Memory B cell (primary cell): ENCODE measurements around the gene B3GALT5.

Source experiments
- ATAC-seq: fragments of 150-1000 bp; cut with Tn5 transposase; 2 replicates; pipeline ENCODE4 v1.10.0; 2021; ENCODE audit warnings: low read depth, mild to moderate bottlenecking, moderate library complexity
- DNase-seq, 2 donors: peaks; one replicate each; pipeline ENCODE4 v3.0.0; 2022; ENCODE audit warnings: low spot score in 2 of 2
- H3K27ac Mint-ChIP-seq: one replicate; pipeline ENCODE4 v1.8.0; 2022; ENCODE audit warnings: mild to moderate bottlenecking, moderate library complexity, mixed read lengths
- H3K27me3 Mint-ChIP-seq: one replicate; pipeline ENCODE4 v1.8.0; 2022; ENCODE audit warnings: mixed read lengths
- H3K36me3 Mint-ChIP-seq: one replicate; pipeline ENCODE4 v1.8.0; 2022; ENCODE audit warnings: mild to moderate bottlenecking, mixed read lengths
- H3K4me1 Mint-ChIP-seq: one replicate; pipeline ENCODE4 v1.8.0; 2022; ENCODE audit warnings: mixed read lengths
- H3K4me3 Mint-ChIP-seq: one replicate; pipeline ENCODE4 v1.8.0; 2022; ENCODE audit warnings: mild to moderate bottlenecking, moderate library complexity, mixed read lengths
- H3K9me3 Mint-ChIP-seq: one replicate; pipeline ENCODE4 v1.8.0; 2022; ENCODE audit warnings: mixed read lengths

The B3GALT5 gene

DNA sequence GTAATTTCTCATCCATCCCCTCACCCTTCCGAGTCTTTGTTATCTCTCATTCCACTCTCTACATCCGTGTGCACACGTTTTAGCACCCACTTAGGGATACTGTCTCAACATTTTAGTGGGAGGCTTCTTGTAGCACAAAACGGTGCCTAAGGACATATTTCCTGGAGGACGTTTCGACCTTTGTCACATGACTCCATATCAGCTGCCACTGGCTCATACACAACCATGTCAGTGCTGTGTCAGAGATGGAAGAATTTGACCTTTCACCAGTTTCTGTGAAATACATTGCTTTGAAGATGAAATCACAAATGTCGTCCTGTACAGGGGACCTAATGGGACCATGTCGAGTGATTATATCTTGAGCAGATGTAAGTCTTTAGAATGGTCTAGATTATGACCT, 15.6 kb downstream of the B3GALT5 start:
- Mint-ChIP-seq H3K9me3 (peaks cover 8% of the 10 kb centered on the region), H3K4me1 (no peaks in the 10 kb centered on the region), H3K27ac (no peak overlapping the region), H3K4me3 (no peak overlapping the region), H3K27me3 (peaks cover 2% of the 10 kb centered on the region), H3K36me3 (no peaks in the 10 kb centered on the region)
- DNase-seq = no peak
- no peak for ATAC-seq

DNA sequence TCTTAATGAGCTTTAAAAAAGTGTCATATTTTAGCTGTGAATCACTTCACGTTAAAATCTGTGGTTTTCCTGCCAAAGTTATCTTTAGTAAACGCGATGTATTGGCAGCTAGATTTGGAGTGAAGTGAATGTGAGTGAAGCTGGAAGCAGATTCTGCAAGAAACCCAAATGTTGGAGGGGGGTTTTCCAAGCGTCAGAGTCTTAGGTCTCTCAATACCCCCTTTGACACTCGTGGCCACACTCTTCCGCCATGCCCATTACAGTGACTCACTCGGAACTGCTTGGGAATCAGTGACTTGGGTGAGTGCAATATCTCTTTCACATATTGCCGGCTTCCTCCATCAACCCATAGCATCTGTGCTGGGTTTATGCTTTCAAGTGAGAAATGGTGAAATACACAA, 17.5 kb downstream of the B3GALT5 start:
- H3K27ac Mint-ChIP-seq = no peak overlapping the region
- H3K4me3 Mint-ChIP-seq = no peak overlapping the region
- ATAC-seq (no peak), DNase-seq (no peak)
- H3K4me1 Mint-ChIP-seq = no peaks in the 10 kb centered on the region
- no peaks in the 10 kb centered on the region for H3K36me3 Mint-ChIP-seq
- H3K9me3 Mint-ChIP-seq = peaks cover 3% of the 10 kb centered on the region
- H3K27me3 Mint-ChIP-seq = peaks cover 4% of the 10 kb centered on the region

DNA sequence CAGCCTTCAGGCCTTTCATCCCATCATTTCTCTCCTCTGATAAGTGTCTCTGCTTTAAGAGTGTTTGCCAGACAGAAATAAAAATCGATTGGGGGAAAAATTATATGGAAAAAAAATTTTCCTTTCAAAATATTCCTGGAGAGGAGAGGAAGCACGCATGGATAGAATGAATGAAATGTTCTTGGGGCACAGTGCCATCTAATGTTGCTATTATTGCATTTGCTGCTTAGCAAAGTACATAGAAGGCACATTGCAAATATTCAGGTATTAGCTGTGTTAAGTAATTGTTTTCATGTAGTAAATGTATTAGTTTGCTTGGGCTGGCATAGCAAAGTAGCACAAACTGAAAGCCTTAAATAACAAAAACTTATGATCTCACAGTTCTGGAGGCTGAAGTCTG, 18.1 kb downstream of the B3GALT5 start:
- peaks cover 5% of the 10 kb centered on the region for H3K27me3 Mint-ChIP-seq
- DNase-seq (no peak), ATAC-seq (no peak)
- no peaks in the 10 kb centered on the region for H3K4me1 Mint-ChIP-seq
- no peak overlapping the region for H3K4me3 Mint-ChIP-seq
- H3K9me3 Mint-ChIP-seq = peaks cover 5% of the 10 kb centered on the region
- H3K36me3 Mint-ChIP-seq = no peaks in the 10 kb centered on the region
- no peak overlapping the region for H3K27ac Mint-ChIP-seq

DNA sequence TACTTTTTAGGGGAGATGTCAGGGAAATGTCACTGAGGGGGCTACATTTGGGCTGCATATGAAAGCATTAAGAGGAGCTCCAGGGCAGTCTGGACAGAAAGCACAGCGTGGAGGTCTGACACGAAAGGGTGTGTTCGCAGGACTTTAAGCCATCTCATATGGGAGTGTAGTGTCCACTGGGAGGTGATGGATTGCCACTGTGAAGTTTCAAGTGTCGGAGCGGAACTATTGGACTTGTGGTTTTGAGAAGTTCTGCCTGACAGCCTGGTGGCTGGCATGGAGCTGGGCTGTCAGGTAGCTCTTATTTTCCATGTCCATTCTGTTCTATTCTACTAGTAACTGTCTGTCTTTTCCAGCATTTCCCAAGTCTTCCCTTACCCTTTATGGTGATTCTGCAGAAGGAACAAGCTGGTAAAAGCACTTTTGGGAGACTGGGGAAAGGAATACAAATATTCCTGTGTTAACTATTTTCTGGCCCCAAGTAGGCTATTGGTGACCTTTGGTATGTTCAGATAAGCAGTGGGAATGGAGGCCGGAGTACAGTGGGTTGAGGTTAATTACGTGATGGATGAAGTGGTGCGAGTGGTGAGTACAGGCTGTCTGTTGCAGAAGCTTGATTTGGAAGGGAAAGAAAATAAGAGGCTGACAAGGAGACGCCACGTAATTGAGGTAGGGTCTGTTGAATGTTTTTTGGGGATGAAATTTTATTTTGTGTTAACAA, 19.3 kb downstream of the B3GALT5 start:
- DNase-seq = no peak
- Mint-ChIP-seq H3K4me1 (no peaks in the 10 kb centered on the region), H3K36me3 (no peaks in the 10 kb centered on the region), H3K27ac (no peak overlapping the region), H3K4me3 (no peak overlapping the region), H3K9me3 (peaks cover 4% of the 10 kb centered on the region), H3K27me3 (peaks cover 7% of the 10 kb centered on the region)
- no peak for ATAC-seq

DNA sequence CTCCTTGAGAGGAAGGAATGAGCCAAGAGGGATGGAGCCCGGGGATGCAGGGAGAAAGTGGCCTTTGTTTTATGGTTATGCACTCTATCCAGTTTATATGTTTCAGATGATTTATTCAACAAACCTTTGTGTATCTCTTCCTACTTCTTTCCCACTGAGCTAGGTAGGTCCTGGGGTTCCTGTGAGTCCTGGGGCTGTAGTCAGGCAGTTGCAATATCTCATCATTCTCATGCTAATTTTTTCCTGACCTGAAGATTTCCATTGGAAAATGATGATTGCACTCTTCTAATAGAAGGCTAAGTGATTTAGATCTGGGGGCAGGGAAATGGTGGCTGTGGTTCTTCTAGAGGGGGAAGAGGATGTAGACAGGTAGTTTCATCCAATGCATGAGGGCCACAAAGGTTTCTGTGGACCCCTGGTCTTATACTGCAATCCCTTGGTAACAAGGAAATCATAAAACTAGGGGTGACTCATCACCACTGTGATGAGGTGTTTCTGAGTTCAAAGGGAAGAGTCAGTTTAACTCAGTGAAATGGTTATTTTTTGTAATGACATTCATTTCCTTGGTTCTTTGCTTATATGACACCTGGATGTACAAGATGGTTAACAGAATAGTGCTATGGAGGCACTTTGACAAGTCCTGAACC, 20.2 kb downstream of the B3GALT5 start:
- H3K27ac Mint-ChIP-seq = no peak overlapping the region

DNA sequence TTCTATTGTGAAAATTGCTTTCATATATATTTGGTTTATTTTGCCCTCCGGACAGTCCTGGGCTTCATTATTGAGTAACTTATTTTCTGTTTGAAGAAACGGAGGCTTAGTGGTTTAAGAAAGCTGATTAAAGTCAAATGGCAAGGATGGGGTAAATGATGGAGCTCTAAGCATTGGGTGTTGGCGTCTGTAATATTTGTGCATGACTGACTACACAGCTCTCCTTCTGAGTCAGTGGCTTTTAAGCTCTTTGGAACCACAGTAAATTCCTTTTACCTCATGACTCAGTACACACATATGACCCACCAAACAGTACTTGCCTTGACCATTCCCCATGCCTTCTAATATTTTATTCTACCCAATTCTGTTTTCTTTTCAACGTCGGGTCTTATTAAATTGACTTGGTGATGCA, 21.0 kb downstream of the B3GALT5 start:
- ATAC-seq = no peak
- no peak overlapping the region for H3K4me3 Mint-ChIP-seq
- no peaks in the 10 kb centered on the region for H3K36me3 Mint-ChIP-seq
- H3K4me1 Mint-ChIP-seq = no peaks in the 10 kb centered on the region
- H3K27ac Mint-ChIP-seq = no peak overlapping the region
- H3K9me3 Mint-ChIP-seq = peaks cover 4% of the 10 kb centered on the region
- peaks cover 7% of the 10 kb centered on the region for H3K27me3 Mint-ChIP-seq
- DNase-seq = no peak

More for the DNA sequence above, 20.2 kb downstream of the B3GALT5 start:
- ATAC-seq (no peak), DNase-seq (no peak)
- Mint-ChIP-seq H3K4me3 (no peak overlapping the region), H3K27me3 (peaks cover 7% of the 10 kb centered on the region), H3K4me1 (no peaks in the 10 kb centered on the region), H3K9me3 (peaks cover 4% of the 10 kb centered on the region), H3K36me3 (no peaks in the 10 kb centered on the region)

DNA sequence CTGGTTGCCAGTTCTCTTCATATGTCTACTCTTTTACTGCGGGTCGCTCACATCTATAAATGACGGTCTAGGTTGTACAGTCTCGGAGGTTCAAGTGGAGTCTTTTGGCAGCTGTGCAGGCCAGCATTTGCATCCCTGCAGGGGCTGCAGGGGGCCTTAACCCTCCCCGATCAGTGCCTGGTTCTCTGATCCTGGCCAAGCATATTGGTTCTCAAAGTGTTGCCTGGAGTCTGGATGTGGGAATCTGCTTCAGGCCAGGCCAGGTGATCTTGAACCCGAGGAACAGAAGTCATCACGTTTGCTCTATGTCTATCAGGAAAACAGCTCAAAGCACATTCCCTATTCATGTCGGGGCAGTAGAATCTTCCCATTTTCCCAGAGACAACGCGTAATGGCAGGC, 21.8 kb downstream of the B3GALT5 start:
- Mint-ChIP-seq H3K36me3 (no peaks in the 10 kb centered on the region), H3K9me3 (peaks cover 4% of the 10 kb centered on the region), H3K27ac (no peak overlapping the region), H3K4me1 (no peaks in the 10 kb centered on the region), H3K4me3 (no peak overlapping the region), H3K27me3 (peaks cover 9% of the 10 kb centered on the region)
- DNase-seq (no peak), ATAC-seq (no peak)

DNA sequence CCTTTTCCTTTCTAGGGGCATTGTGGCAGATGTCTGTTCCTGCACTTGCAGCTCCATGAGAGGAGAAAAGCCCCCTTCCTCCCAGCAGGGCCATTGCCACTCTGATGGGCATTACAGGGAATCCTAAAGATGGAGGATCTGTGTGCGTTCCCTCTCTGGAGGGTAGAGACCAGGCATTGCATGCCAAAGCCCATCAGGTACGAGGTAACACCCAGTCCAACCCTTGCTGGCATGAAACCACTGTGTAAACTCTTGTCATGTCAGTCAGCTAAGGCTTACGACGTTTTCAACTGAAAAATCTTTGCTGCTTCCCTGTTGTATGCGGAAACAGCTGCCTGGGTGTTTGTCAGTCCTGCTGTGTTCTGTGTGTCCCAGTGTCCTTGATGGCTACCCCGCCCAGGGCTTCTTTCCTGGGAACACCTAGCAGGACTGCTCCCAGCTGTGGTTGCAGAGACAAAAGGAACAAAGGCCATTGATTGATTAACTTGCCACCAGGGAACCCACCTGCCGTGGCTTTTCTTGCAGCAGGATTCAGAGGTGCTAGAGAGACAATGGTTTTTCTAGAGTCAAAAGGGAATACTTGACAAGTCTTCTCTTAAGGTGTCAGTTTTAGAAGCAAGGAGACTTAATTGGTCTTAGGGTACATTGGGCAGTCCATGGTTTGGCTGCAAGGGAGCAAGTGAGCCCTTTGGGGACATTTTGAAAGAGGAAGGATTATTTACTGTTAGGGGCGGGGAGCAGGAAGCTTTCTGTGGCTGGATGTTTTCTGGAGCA, 24.6 kb downstream of the B3GALT5 start:
- H3K27me3 Mint-ChIP-seq = peaks cover 9% of the 10 kb centered on the region
- no peak overlapping the region for H3K27ac Mint-ChIP-seq
- DNase-seq = no peak
- H3K9me3 Mint-ChIP-seq = peaks cover 4% of the 10 kb centered on the region
- no peaks in the 10 kb centered on the region for H3K4me1 Mint-ChIP-seq
- H3K4me3 Mint-ChIP-seq = no peak overlapping the region
- no peak for ATAC-seq
- no peaks in the 10 kb centered on the region for H3K36me3 Mint-ChIP-seq

DNA sequence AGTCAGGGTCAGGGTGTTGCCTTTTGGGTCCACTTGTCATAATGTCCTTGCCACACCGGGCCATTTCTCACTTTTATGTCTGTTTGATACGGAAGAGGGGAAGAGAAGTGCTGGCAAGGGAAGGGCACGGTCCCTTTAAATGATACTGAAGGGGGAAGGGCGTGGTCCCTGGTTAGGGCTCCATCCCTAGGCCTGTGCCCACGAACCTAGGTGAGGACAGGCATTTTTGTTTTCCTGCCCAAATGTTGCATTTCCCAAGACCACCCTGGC, 25.2 kb downstream of the B3GALT5 start:
- H3K36me3 Mint-ChIP-seq = no peaks in the 10 kb centered on the region
- H3K27me3 Mint-ChIP-seq = peaks cover 9% of the 10 kb centered on the region
- no peak overlapping the region for H3K27ac Mint-ChIP-seq
- H3K9me3 Mint-ChIP-seq = peaks cover 4% of the 10 kb centered on the region
- ATAC-seq (no peak), DNase-seq (no peak)
- no peak overlapping the region for H3K4me3 Mint-ChIP-seq
- no peaks in the 10 kb centered on the region for H3K4me1 Mint-ChIP-seq

DNA sequence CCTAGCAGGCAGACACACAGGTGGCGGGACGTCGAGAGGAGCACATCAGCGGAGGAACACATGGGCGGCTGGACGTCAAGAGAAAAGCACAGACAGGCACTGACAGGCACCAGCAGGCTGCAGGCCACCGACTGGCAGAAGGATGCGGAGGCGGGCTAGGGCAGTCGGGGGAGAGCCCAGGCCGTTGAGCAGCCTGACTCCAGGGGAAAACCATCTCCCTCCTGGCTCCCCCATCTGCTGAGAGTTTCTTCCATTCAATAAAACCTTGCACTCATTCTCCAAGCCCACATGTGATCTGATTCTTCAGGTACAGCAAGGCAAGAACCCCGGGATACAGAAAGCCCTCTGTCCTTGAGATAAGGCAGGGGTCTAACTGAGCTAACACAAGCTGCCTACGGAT, 25.5 kb downstream of the B3GALT5 start:
- ATAC-seq (no peak), DNase-seq (no peak)
- H3K9me3 Mint-ChIP-seq = peaks cover 4% of the 10 kb centered on the region
- H3K36me3 Mint-ChIP-seq = no peaks in the 10 kb centered on the region
- no peak overlapping the region for H3K27ac Mint-ChIP-seq
- H3K27me3 Mint-ChIP-seq = peaks cover 9% of the 10 kb centered on the region
- H3K4me1 Mint-ChIP-seq = no peaks in the 10 kb centered on the region
- no peak overlapping the region for H3K4me3 Mint-ChIP-seq

DNA sequence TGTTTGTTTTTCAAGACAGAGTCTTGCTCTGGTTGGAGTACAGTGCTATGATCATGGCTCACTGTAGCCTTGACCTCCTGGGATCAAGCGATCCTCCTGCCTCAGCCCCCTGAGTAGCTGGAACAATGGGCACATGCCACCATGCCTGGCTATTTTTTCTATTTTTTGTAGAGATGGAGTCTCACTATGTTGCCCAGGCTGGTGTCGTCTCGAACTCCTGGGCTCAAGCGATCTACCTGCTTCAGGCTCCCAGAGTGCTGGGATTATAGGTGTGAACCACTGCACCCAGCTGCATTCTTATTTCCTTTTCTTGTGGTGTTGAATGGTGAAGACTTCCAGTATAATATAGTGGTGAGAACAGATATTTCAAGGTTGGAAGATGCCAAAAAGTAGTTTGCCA, 28.0 kb downstream of the B3GALT5 start:
- Mint-ChIP-seq H3K36me3 (no peaks in the 10 kb centered on the region), H3K9me3 (peaks cover 1% of the 10 kb centered on the region), H3K4me1 (no peaks in the 10 kb centered on the region), H3K27ac (no peak overlapping the region), H3K4me3 (no peak overlapping the region), H3K27me3 (peaks cover 6% of the 10 kb centered on the region)
- DNase-seq (no peak), ATAC-seq (no peak)

DNA sequence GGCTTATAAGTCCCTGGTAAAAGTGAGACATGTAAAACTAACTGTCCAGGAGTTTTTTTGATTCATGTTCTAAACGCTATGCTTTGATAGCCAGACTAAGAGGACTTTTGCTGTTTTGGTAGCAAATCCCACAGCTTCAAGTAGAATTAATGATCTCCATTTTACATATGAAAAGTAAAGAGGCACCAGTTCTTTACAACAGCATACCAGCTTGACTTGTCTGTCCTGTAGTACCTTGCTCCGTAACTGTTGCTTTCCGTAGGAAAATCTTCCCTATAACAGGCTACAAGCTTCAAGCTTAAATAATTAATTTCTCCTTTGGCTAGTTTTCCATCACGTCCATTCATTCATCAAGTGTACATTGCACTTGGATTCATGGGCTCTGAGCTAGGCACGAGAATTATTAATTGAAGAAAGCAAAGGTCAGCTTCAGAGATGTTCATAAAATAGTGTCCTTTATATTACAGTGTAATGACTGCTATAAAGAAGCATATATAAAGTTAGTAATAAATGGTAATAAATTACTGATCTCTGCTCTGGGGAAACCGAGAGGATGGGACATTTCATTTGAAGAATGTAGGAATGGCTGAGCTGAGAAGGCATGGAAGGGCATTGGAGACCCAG, 29.2 kb downstream of the B3GALT5 start:
- ATAC-seq (no peak), DNase-seq (no peak)
- Mint-ChIP-seq H3K4me1 (no peaks in the 10 kb centered on the region), H3K9me3 (peaks cover 1% of the 10 kb centered on the region), H3K36me3 (no peaks in the 10 kb centered on the region), H3K27ac (no peak overlapping the region), H3K4me3 (no peak overlapping the region), H3K27me3 (peaks cover 1% of the 10 kb centered on the region)

DNA sequence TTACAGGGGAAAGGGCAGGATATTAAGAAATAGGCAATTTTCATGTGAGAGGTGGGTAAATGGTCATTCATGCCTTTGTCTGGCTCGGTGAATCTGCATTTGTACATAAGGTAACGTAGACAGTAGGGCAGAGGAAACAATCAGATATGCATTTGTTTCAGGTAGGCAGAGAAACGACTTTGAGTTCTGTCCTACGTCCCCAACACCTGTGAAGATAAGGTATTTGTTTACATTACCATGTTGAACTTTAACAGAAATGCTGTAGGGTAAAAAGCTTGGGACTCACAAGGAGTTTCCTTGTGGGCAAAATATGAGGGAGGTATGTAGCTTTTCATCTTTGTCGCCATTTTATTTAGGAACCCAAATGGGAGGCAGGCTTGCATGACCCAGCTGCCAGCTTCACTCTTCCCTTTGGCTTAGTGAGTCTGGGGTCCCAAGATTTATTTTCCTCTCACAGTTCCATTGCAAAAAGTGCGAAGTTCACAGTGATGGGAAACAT, 31.4 kb downstream of the B3GALT5 start:
- no peaks in the 10 kb centered on the region for H3K27me3 Mint-ChIP-seq

DNA sequence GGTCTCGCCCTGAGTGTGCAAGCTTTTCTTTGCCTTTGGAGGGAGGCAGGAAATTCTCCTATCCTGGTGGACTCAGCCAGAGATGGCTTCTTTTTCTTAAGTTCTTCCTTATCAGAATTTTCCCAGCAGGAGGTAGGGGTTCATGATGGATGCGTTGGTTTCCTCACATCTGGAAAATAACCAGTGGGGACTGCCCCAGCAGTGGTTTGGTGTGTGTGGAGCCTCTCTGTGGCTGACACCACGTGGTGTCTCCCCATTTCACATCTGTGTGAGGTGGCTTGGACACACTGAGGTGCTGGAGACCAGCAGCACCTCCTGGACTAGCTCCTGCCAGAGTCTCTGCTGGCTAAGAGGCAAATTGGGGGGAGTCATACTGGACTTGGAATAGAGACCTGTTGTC, 32.6 kb downstream of the B3GALT5 start:
- Mint-ChIP-seq H3K4me3 (no peak overlapping the region), H3K9me3 (peaks cover 2% of the 10 kb centered on the region), H3K36me3 (no peaks in the 10 kb centered on the region), H3K27me3 (peaks cover 3% of the 10 kb centered on the region), H3K4me1 (no peaks in the 10 kb centered on the region), H3K27ac (no peak overlapping the region)
- DNase-seq = no peak
- no peak for ATAC-seq

More for the DNA sequence above, 31.4 kb downstream of the B3GALT5 start:
- H3K36me3 Mint-ChIP-seq = no peaks in the 10 kb centered on the region
- DNase-seq (no peak), ATAC-seq (no peak)
- no peaks in the 10 kb centered on the region for H3K4me1 Mint-ChIP-seq
- H3K4me3 Mint-ChIP-seq = no peak overlapping the region
- peaks cover 2% of the 10 kb centered on the region for H3K9me3 Mint-ChIP-seq
- H3K27ac Mint-ChIP-seq = no peak overlapping the region
